ENCODE measurements around the gene SNORC. TPM values are rescaled to one million over a fixed set of nuclear protein-coding genes. Genes with fewer than 3 reads are reported as not detected.

The SNORC gene
- total and polyA plus RNA-seq, 2 donors (not counting 1 experiment from before 2014, with no cell fraction given) = 0.91 to 0.94 TPM

DNA sequence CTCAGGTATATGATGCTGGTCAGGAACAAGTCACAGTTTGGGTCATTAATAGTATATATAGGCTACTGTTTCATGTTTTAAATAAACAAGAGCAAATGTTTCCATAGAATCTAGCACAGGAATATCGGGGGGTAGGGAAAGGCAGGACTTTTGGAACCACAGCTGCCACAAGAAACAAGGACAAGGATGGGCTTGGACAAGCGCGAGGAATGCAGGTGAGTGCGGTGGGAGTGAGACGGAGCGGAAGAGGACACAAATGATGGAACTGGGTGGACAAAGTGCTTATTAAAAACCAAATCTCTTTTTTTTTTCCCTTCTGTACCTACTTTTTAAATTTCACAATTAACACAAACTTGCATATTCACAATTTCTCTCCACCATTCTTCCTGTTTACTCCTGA, 49.1 kb downstream of the SNORC start:
- Histone ChIP-seq H3K27ac (ENCODE audit: low read length in 2 of 2) (no peak overlapping the region), H4K20me1 (ENCODE audit: control insufficient read depth, insufficient read depth, low read length, poor library complexity, severe bottlenecking) (no peaks in the 10 kb centered on the region), H3K4me3 (ENCODE audit: control extremely low read depth in 1 of 5, extremely low read depth in 1 of 5, insufficient read depth in 1 of 5, low read depth in 2 of 5, low read length in 4 of 5) (no peak overlapping the region), H3K9me3 (ENCODE audit: control extremely low read depth in 1 of 3, control insufficient read depth in 2 of 3, insufficient read depth in 1 of 3, low read length in 2 of 3) (peaks cover 0 to 5% (median under 1%) of the 10 kb centered on the region in 3 donors), H3K79me2 (ENCODE audit: control insufficient read depth, insufficient read depth, low read length) (no peaks in the 10 kb centered on the region), H3K4me2 (replicated peaks; ENCODE audit: low read depth, low read length, poor library complexity, severe bottlenecking) (no peak overlapping the region), H3K27me3 (replicated peaks in 1 of 4; ENCODE audit: control extremely low read depth in 1 of 4, control insufficient read depth in 3 of 4, insufficient read depth in 4 of 4, low read length in 3 of 4) (peaks cover 0 to 27% (median 3%) of the 10 kb centered on the region in 4 experiments), H3K36me3 (replicated peaks in 1 of 2; ENCODE audit: control extremely low read depth in 1 of 2, control insufficient read depth in 1 of 2, extremely low read depth in 1 of 2, insufficient read depth in 2 of 2, low read length in 1 of 2) (no peaks in the 10 kb centered on the region), H3K4me1 (ENCODE audit: control insufficient read depth in 2 of 2, insufficient read depth in 2 of 2, low read length in 2 of 2) (no peaks in the 10 kb centered on the region), H3K9ac (ENCODE audit: low read length) (no peak overlapping the region), H2AFZ (ENCODE audit: insufficient read depth, low read depth, low read length, poor library complexity, severe bottlenecking) (no peak overlapping the region)
- DNase-seq (no peak), ATAC-seq (ENCODE audit: low read depth) (no peak)
- no peak overlapping the region for H3K4me3 Mint-ChIP-seq
- 95% methylated on average over 3 of the region's 6 CpGs for WGBS (ENCODE audit: insufficient coverage)
- ChIA-PET POLR2A (no interaction called here), CTCF (no interaction called here)
- TF ChIP-seq CTCF (IDR thresholded peaks at IDR 0.05) (no peak), EZH2 (IDR thresholded peaks at IDR 0.05; ENCODE audit: borderline replicate concordance, insufficient read depth, low read depth, low read length, poor library complexity, severe bottlenecking) (no peak)
- peaks cover 44% of the 10 kb centered on the region for H3K27me3 Mint-ChIP-seq
- no peaks in the 10 kb centered on the region for H3K4me1 Mint-ChIP-seq
- H3K27ac Mint-ChIP-seq = no peak overlapping the region
- H3K9me3 Mint-ChIP-seq (ENCODE audit: insufficient read depth) = no peaks in the 10 kb centered on the region
- intact Hi-C loops (cut with micrococcal nuclease) = no loop called here

DNA sequence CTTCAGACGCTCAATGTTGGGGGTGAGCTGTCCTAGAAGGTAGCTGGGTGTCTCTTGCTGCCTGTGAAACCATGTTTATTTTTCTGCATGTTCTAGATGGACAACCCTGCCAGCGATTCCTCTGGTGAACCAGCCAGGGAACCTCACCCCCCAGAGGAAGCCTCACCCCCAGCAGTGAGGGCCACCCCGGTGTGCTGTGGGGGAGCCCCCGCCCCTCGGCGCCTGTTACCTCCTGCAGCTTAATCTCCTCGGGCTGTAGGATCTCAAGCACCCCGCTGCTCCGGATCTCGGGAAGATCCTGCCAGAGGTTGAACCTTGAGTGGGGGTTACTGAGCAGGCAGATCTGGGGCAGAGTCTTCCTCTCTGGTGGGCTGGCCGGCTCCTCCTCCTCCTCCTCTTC, 50.0 kb downstream of the SNORC start:
- DNase-seq = no peak

More for the DNA sequence above, 50.0 kb downstream of the SNORC start:
- Histone ChIP-seq H4K20me1 (ENCODE audit: control insufficient read depth, insufficient read depth, low read length, poor library complexity, severe bottlenecking) (no peaks in the 10 kb centered on the region), H2AFZ (ENCODE audit: insufficient read depth, low read depth, low read length, poor library complexity, severe bottlenecking) (no peak overlapping the region), H3K27me3 (replicated peaks in 1 of 4; ENCODE audit: control extremely low read depth in 1 of 4, control insufficient read depth in 3 of 4, insufficient read depth in 4 of 4, low read length in 3 of 4) (peaks cover 0 to 34% (median 7%) of the 10 kb centered on the region in 4 experiments), H3K36me3 (replicated peaks in 1 of 2; ENCODE audit: control extremely low read depth in 1 of 2, control insufficient read depth in 1 of 2, extremely low read depth in 1 of 2, insufficient read depth in 2 of 2, low read length in 1 of 2) (no peaks in the 10 kb centered on the region), H3K9me3 (ENCODE audit: control extremely low read depth in 1 of 3, control insufficient read depth in 2 of 3, insufficient read depth in 1 of 3, low read length in 2 of 3) (peaks cover 1 to 9% (median 4%) of the 10 kb centered on the region in 3 donors), H3K79me2 (ENCODE audit: control insufficient read depth, insufficient read depth, low read length) (no peaks in the 10 kb centered on the region), H3K4me1 (ENCODE audit: control insufficient read depth in 2 of 2, insufficient read depth in 2 of 2, low read length in 2 of 2) (no peaks in the 10 kb centered on the region), H3K9ac (ENCODE audit: low read length) (no peak overlapping the region), H3K4me2 (replicated peaks; ENCODE audit: low read depth, low read length, poor library complexity, severe bottlenecking) (no peak overlapping the region), H3K27ac (ENCODE audit: low read length in 2 of 2) (no peak overlapping the region), H3K4me3 (ENCODE audit: control extremely low read depth in 1 of 5, extremely low read depth in 1 of 5, insufficient read depth in 1 of 5, low read depth in 2 of 5, low read length in 4 of 5) (no peak overlapping the region)
- TF ChIP-seq CTCF (IDR thresholded peaks at IDR 0.05) = no peak
- no peak for TF ChIP-seq EZH2 (IDR thresholded peaks at IDR 0.05; ENCODE audit: borderline replicate concordance, insufficient read depth, low read depth, low read length, poor library complexity, severe bottlenecking)
- WGBS (ENCODE audit: insufficient coverage) = 80% methylated on average over 1 of the region's 11 CpGs
- ChIA-PET CTCF (no interaction called here), POLR2A (no interaction called here)
- H3K4me1 Mint-ChIP-seq = no peaks in the 10 kb centered on the region
- H3K27me3 Mint-ChIP-seq = peaks cover 49% of the 10 kb centered on the region
- intact Hi-C loops (cut with micrococcal nuclease) = no loop called here
- H3K4me3 Mint-ChIP-seq = no peak overlapping the region
- no peaks in the 10 kb centered on the region for H3K9me3 Mint-ChIP-seq (ENCODE audit: insufficient read depth)
- no peak overlapping the region for H3K27ac Mint-ChIP-seq
- ATAC-seq (ENCODE audit: low read depth) = no peak
